Measurements from ENCODE around the gene PDZD8.
A peak's percentile ranks its signal among the peaks of the same experiment; 100 is the strongest.

Gene PDZD8

DNA sequence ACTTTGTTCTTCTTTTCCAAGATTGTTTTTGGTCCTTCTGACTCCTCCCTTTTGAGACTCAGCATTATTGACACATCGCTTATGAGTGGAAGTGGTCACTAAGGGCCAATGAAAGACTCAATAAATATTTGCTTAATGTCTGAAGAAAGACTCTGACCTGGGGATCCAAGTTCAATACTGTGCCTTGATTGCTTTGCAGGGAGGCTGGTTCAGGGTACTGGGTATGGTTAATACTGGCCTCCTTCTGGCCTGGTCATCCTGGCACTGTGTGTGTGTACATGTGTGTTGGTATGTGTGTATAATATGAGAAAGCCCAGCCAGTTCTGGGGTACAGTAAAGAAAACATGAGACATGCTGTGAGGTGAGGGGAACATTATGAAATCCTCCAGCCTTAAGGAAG, 7.6 kb upstream of the PDZD8 start:
- Histone ChIP-seq H3K4me2 (ENCODE audit: low read length) (no peak overlapping the region), H3K9ac (ENCODE audit: low read depth, low read length) (no peak overlapping the region), H3K9me3 (replicated peaks; ENCODE audit: low read length) (no peaks in the 10 kb centered on the region), H3K4me1 (ENCODE audit: control insufficient read depth, insufficient read depth, low read length) (no peaks in the 10 kb centered on the region), H3K4me3 (ENCODE audit: low read length) (no peak overlapping the region), H3K36me3 (ENCODE audit: insufficient read depth, low read length) (no peaks in the 10 kb centered on the region), H3K27me3 (ENCODE audit: control insufficient read depth, insufficient read depth, low read length) (peaks cover 64% of the 10 kb centered on the region)

DNA sequence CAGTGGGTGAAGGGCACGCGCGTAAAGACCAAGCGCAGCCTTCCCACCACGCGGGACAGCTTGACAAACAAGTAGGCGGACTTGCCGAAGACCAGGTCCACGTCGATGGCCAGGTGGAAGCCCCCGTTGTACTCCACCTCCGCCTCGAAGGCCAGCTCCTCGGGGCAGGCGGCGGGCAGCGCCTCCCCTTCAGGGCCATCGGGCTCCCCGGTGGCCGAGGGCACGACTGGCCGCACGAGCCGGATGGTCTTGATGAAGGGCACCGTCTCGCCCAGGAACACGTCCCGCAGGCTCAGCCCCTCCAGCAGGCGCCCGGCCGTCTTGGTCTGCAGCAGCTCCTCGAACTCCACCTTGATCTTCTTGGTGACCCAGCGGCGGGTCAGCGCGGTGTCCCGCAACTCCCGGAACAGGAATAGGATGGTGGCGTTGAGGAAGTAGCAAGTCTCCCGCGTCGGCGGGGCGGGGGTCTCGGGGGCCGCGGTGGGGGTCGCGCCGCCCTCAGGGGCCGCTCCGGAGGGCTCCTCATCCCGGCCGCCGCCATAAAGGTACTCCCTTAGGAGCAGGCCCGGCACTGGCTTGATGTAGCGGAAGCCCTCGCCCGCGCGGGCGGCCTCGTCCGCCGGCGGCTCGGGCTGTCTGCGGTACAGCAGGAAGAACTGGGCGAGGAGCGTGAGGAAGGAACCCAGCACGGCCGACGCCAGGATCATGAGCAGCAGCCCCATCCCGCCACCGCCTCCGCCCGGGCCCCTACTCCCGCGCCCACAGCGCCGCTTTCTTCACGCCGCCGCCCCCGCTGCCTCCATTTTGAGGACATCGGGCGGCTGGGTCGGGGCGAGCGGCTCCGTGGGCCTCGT, 507 bp downstream of the PDZD8 start:
- Histone ChIP-seq H3K36me3 (ENCODE audit: insufficient read depth, low read length) (no peaks in the 10 kb centered on the region), H3K4me1 (ENCODE audit: control insufficient read depth, insufficient read depth, low read length) (peaks cover 30% of the 10 kb centered on the region), H3K4me2 (ENCODE audit: low read length) (peak overlapping the region; percentile 100), H3K9ac (ENCODE audit: low read depth, low read length) (peak overlapping the region; percentile 89), H3K27me3 (ENCODE audit: control insufficient read depth, insufficient read depth, low read length) (peaks cover 16% of the 10 kb centered on the region), H3K4me3 (ENCODE audit: low read length) (peak overlapping the region; percentile 100), H3K9me3 (replicated peaks; ENCODE audit: low read length) (no peaks in the 10 kb centered on the region)

- H3K27me3 ChIP-seq (ENCODE audit: control insufficient read depth, insufficient read depth, low read length): peaks cover 8% of the 10 kb centered on the region
- peak overlapping the region; percentile 100 for H3K4me2 ChIP-seq (ENCODE audit: low read length)
- peaks cover 34% of the 10 kb centered on the region for H3K4me1 ChIP-seq (ENCODE audit: control insufficient read depth, insufficient read depth, low read length)
- no peaks in the 10 kb centered on the region for H3K36me3 ChIP-seq (ENCODE audit: insufficient read depth, low read length)
- peak overlapping the region; percentile 89 for H3K9ac ChIP-seq (ENCODE audit: low read depth, low read length)
- no peaks in the 10 kb centered on the region for H3K9me3 ChIP-seq (replicated peaks; ENCODE audit: low read length)
- peak overlapping the region; percentile 100 for H3K4me3 ChIP-seq (ENCODE audit: low read length)
Measured at GRCh38 chr10:117373823-117374505, 1.3 kb downstream of the PDZD8 start.

DNA sequence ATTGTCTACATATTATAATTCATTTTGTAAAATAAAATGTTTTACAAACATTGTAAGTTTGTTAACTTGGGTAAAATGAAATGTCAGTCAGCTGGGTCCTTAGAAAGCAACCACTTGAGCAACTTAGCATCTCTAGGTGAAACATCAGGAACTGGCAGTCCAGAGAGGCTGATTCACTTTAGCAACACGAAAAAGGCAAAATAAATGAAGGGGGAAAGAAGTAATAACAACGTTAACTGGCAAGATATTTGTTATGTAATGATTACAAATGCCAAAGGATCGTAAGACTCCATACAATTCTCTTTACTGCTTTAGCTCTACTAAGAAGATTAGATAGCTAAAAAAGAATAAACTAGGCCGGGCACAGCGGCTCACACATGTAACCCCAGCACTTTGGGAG, 5.0 kb downstream of the PDZD8 start:
- H3K9me3 ChIP-seq (replicated peaks; ENCODE audit: low read length): no peaks in the 10 kb centered on the region
- H3K36me3 ChIP-seq (ENCODE audit: insufficient read depth, low read length): no peaks in the 10 kb centered on the region
- no peak overlapping the region for H3K4me3 ChIP-seq (ENCODE audit: low read length)
- H3K4me1 ChIP-seq (ENCODE audit: control insufficient read depth, insufficient read depth, low read length): peaks cover 26% of the 10 kb centered on the region
- H3K9ac ChIP-seq (ENCODE audit: low read depth, low read length): no peak overlapping the region
- peak overlapping the region; percentile 16 for H3K4me2 ChIP-seq (ENCODE audit: low read length)
- H3K27me3 ChIP-seq (ENCODE audit: control insufficient read depth, insufficient read depth, low read length): no peaks in the 10 kb centered on the region

DNA sequence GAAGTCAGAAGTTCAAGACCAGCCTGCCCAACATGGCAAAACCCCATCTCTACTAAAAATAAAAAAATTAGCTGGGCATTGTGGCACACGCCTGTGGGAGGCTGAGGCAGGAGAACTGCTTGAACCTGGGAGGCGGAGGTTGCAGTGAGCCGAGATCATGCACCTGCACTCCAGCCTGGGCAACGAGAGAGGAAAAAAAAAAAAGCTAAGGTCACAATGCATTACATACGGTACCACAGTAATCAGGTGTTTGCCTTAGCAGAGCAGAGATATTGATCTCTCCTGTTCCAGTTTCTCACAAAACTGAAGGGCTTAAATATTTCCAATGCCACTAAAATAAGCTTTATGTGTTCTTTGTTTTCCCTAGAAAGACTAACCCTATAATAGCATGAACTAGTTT, 7.5 kb downstream of the PDZD8 start:
- Histone ChIP-seq H3K4me2 (ENCODE audit: low read length) (no peak overlapping the region), H3K36me3 (ENCODE audit: insufficient read depth, low read length) (no peaks in the 10 kb centered on the region), H3K9me3 (replicated peaks; ENCODE audit: low read length) (no peaks in the 10 kb centered on the region), H3K9ac (ENCODE audit: low read depth, low read length) (no peak overlapping the region), H3K27me3 (ENCODE audit: control insufficient read depth, insufficient read depth, low read length) (no peaks in the 10 kb centered on the region), H3K4me3 (ENCODE audit: low read length) (no peak overlapping the region), H3K4me1 (ENCODE audit: control insufficient read depth, insufficient read depth, low read length) (peaks cover 42% of the 10 kb centered on the region)

DNA sequence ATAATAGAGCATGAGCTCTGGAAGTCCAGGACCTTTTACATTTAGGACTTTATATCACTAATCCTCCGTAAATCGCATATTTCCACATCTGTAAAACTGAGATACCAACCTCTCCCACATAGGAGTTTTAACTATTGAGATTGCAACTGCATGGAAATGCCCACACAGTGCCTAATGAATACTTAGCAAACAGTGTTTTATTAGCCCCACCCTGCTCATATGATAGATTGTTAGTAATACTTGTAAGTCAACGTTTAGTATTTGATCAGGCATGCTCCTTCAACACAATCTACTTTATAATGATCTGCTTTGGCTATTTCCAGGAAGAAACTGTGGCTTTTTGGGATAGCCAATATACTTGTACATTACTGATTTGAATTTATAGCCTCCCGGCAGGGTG, 8.5 kb downstream of the PDZD8 start:
- no peaks in the 10 kb centered on the region for H3K27me3 ChIP-seq (ENCODE audit: control insufficient read depth, insufficient read depth, low read length)
- H3K4me2 ChIP-seq (ENCODE audit: low read length): no peak overlapping the region
- no peak overlapping the region for H3K4me3 ChIP-seq (ENCODE audit: low read length)
- H3K36me3 ChIP-seq (ENCODE audit: insufficient read depth, low read length): no peaks in the 10 kb centered on the region
- H3K9ac ChIP-seq (ENCODE audit: low read depth, low read length): no peak overlapping the region
- H3K9me3 ChIP-seq (replicated peaks; ENCODE audit: low read length): no peaks in the 10 kb centered on the region
- H3K4me1 ChIP-seq (ENCODE audit: control insufficient read depth, insufficient read depth, low read length): peaks cover 42% of the 10 kb centered on the region

DNA sequence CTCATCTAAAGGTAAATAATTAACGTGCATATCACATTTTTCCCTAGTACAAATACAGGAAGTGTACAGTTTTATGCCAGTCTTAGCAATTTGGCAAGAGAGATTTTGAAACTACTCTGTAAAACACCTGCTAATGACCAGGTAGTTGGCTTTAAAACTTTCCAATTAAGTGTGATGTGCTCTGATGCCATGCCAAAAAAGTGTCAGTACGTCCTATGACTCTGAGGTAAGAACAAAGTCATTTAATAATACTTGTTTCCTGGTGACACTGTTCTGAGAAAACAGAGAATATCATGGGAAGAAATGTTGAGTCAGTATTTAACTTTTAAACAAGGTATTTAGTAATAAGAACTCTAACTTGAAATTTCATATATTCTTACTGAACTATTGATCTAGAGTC, 9.6 kb downstream of the PDZD8 start:
- Histone ChIP-seq H3K36me3 (ENCODE audit: insufficient read depth, low read length) (no peaks in the 10 kb centered on the region), H3K4me3 (ENCODE audit: low read length) (no peak overlapping the region), H3K9me3 (replicated peaks; ENCODE audit: low read length) (no peaks in the 10 kb centered on the region), H3K9ac (ENCODE audit: low read depth, low read length) (no peak overlapping the region), H3K4me2 (ENCODE audit: low read length) (no peak overlapping the region), H3K27me3 (ENCODE audit: control insufficient read depth, insufficient read depth, low read length) (no peaks in the 10 kb centered on the region), H3K4me1 (ENCODE audit: control insufficient read depth, insufficient read depth, low read length) (peaks cover 51% of the 10 kb centered on the region)

DNA sequence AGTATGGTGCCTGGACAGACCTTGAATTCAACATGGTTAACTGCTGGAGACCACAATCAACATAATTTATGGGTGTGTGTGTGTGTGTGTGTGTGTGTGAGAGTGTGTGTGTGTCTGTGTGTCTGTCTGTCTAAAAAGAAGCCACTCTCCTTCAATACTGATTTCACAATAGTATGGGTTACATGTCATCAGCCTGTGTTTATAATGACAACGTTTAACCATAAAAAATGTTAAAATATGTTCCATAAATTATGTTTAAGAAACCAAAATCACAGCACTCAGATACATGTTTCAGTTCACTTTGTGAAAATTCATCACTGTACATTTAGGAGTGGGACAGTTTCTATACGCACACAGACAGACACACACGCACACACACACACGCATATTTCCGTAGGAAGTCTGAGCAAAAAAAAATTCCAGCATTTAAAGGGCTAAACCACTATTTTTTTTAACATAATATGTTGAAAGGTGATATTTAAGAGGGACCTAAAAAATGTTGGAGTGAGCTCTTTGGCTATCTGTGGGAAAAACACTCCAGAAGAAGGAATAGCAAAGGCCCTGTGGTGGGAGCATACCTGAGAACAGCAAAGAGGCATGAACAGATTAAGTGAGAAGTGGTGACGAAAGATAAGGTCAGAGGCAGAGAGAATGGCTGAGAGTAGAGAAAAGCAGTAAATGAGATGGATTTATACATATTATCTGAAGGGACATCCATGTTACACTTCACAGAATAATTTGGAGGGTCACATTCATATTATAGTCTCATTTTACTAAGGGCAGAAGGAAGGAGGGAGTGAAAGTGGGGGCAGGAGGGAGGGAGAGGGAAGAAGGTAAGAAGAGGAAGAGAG, 10.9 kb downstream of the PDZD8 start:
- Histone ChIP-seq H3K4me3 (ENCODE audit: low read length) (no peak overlapping the region), H3K4me2 (ENCODE audit: low read length) (no peak overlapping the region), H3K4me1 (ENCODE audit: control insufficient read depth, insufficient read depth, low read length) (peaks cover 53% of the 10 kb centered on the region), H3K36me3 (ENCODE audit: insufficient read depth, low read length) (no peaks in the 10 kb centered on the region), H3K9me3 (replicated peaks; ENCODE audit: low read length) (no peaks in the 10 kb centered on the region), H3K9ac (ENCODE audit: low read depth, low read length) (no peak overlapping the region), H3K27me3 (ENCODE audit: control insufficient read depth, insufficient read depth, low read length) (no peaks in the 10 kb centered on the region)

DNA sequence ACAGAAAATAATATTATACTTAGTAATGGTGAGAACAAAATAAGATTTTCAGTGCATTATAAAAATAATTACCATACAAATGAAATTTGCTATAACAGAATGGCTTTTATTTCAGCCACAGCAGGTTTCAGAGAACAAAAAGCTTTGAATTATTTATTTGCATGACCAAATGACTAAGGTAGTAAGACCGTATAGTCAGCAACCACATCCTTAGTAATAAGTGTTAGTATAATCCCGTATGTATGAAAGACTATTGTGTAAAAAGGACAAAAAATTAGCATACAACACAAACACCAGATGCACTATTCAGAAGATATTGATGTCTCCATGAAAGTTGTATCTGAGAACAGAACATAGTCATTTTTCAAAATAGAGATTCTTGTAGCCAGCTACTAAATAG, 12.2 kb downstream of the PDZD8 start:
- Histone ChIP-seq H3K4me3 (ENCODE audit: low read length) (no peak overlapping the region), H3K9ac (ENCODE audit: low read depth, low read length) (no peak overlapping the region)

DNA sequence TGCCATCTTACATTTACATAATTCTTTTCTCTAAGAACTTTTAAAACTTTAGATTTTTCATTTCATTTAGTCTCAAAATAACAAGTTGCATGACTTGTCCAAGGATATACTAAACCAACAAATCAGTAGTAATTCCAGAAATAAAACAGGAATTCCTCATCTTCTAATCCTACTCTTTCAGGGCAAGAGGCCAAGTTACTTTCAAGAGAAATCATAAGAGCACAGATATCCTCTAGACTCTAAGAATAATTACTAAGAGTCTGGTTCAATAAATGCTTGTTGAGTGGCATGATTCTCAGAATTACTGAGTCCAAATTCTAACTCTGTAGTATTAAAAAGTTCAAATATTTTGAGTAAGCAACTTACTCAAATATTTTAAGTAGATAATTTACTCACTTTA, 12.9 kb downstream of the PDZD8 start:
- Histone ChIP-seq H3K36me3 (ENCODE audit: insufficient read depth, low read length) (no peaks in the 10 kb centered on the region), H3K9ac (ENCODE audit: low read depth, low read length) (no peak overlapping the region), H3K4me1 (ENCODE audit: control insufficient read depth, insufficient read depth, low read length) (peaks cover 53% of the 10 kb centered on the region), H3K4me3 (ENCODE audit: low read length) (no peak overlapping the region), H3K9me3 (replicated peaks; ENCODE audit: low read length) (no peaks in the 10 kb centered on the region), H3K27me3 (ENCODE audit: control insufficient read depth, insufficient read depth, low read length) (no peaks in the 10 kb centered on the region), H3K4me2 (ENCODE audit: low read length) (peak overlapping the region; percentile 11)

More for the DNA sequence above, 12.2 kb downstream of the PDZD8 start:
- peak overlapping the region; percentile 11 for H3K4me2 ChIP-seq (ENCODE audit: low read length)
- no peaks in the 10 kb centered on the region for H3K27me3 ChIP-seq (ENCODE audit: control insufficient read depth, insufficient read depth, low read length)
- no peaks in the 10 kb centered on the region for H3K9me3 ChIP-seq (replicated peaks; ENCODE audit: low read length)
- H3K4me1 ChIP-seq (ENCODE audit: control insufficient read depth, insufficient read depth, low read length): peaks cover 53% of the 10 kb centered on the region
- H3K36me3 ChIP-seq (ENCODE audit: insufficient read depth, low read length): no peaks in the 10 kb centered on the region

DNA sequence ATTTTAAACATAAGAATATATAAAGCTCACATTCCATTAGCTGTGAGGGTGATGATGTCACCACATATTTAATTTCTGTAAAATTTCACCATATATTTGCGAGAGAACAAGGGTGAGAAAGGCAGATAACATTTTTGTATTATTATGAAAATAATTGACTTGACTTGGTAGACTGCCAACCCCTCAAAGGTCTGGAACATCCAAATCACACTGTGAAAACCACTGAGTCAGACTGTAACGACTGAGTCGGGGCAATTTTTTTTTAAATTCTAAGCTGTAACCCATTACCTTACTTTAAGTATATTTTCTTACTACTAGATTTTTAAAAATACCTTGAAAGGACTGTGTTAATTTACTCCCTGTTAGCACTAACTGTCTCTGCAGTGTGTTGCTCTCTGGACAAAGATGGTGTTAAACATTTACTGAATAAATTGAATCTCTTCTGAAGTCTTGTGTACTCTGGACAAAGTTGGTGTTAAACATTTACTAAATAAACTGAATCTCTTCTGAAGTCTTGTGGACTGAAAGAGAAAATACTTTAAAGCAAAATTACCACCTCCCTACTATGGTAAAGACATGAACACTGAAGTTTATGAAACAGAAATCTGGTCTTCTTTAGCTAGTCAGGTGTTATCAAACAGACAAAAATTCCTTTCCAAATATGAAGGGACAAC, 14.1 kb downstream of the PDZD8 start:
- Histone ChIP-seq H3K4me3 (ENCODE audit: low read length) (no peak overlapping the region), H3K36me3 (ENCODE audit: insufficient read depth, low read length) (no peaks in the 10 kb centered on the region), H3K27me3 (ENCODE audit: control insufficient read depth, insufficient read depth, low read length) (no peaks in the 10 kb centered on the region), H3K4me2 (ENCODE audit: low read length) (peak overlapping the region; percentile 45), H3K9me3 (replicated peaks; ENCODE audit: low read length) (no peaks in the 10 kb centered on the region), H3K9ac (ENCODE audit: low read depth, low read length) (no peak overlapping the region), H3K4me1 (ENCODE audit: control insufficient read depth, insufficient read depth, low read length) (peaks cover 53% of the 10 kb centered on the region)

Measured in skeletal muscle satellite cell (primary cell).